Stimulated activated naive CD8-positive, alpha-beta T cell treated with anti-CD3 and anti-CD28 coated beads, Interleukin-15, Interleukin-2, amounts not matched to agents 100 U/mL and 50 U/mL, for 24 hours (primary cell): ENCODE measurements around the gene PYCR2.
"Not testable (repeated sequence)": the region's sequence is repeated elsewhere in the genome, so short reads cannot be mapped to it uniquely, and the experiment has no call there.

Source experiments
- ATAC-seq: fragments of 150-1000 bp; cut with Tn5 transposase; one replicate; pipeline ENCODE4 v1.10.0; 2021
- DNase-seq: peaks from one replicate; pipeline ENCODE4 v3.0.0; 2021

The PYCR2 gene

DNA sequence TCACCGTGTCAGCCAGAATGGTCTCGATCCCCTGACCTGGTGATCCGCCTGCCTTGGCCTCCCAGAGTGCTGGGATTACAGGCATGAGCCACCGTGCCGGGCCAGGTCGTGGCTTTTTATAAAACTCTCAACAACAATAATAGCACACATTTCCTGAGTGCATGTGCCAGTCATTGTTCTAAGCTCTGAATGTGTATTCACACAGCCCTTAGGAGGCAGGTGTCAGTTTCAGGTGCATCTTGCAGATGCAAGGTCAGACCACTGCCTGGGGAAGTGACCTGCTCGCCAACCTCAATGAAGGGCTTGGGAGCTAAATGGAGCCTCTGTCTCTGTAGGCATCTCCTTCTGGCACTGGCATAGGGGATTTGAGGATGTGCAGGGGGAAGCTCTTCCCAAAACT, 18.5 kb upstream of the PYCR2 start:
- DNase-seq (no peak), ATAC-seq (no peak)

GRCh38 chr1:225941942-225942222, 17.8 kb upstream of the PYCR2 start:
- DNase-seq, result no peak
- ATAC-seq, result no peak

DNA sequence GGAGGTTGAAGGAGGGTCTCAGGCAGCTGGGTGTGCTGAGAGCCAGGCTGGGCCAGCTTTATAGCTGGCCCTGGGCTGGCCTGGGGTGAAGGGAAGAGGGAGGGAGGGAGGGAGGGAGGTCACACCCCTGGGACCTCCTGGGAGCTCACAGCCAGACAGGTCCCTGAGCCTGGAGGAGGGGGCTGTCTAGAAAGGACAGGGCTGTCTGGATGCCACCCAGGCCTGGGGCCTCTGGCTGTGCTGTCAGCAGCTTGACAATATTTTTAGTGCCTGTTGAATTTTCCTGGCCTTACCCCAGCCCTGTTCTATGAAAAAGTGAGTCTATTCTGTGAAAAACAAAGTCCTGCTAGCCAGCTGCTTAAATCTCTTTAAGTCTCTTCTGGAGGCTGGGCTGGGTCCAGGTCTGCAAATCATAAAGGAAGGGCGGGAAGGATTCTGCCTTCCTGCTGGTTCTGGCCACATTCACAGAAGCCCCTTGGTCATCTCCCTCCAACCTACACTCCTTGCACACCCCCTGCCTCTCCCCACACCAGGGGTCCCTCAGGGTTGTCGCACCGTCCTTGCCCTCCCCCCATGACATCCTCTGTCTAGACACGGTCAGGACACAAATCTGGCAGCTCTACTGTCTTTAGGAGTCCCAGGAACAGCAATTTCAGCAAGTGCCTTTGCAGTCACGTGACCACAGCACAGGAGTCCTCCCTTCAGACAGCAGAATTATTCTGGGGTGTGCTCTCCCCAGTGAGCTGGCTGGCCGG, 17.3 kb upstream of the PYCR2 start, which contains the start of gene LEFTY2:
TSS of gene LEFTY2 (minus strand) at position 34 of the 755 bp plus-strand sequence. CDS start 80 bp downstream, outside the sequence.
- no peak for DNase-seq
- no peak for ATAC-seq

GRCh38 chr1:225940385-225941151, 16.5 kb upstream of the PYCR2 start:
- ATAC-seq (no peak), DNase-seq (no peak)

DNA sequence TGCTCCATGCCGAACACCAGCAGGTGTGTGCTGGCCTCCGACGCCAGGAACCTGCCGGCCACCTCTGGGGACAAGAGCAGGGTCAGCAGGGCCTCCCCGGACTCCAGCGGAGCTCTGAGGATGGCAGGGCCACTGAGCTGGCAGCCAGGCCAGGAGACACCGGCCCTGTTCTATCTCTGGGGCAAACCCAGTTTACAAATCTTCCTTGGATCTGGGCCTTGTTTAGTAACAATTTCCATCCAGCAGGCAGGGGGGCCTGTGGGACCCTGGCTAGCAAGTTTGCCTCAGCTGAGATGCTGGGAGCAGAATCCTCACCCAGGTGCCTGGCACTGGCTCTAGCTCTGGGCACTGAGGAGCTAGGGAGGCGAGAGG, 15.9 kb upstream of the PYCR2 start:
- not testable (repeated sequence) for ATAC-seq

DNA sequence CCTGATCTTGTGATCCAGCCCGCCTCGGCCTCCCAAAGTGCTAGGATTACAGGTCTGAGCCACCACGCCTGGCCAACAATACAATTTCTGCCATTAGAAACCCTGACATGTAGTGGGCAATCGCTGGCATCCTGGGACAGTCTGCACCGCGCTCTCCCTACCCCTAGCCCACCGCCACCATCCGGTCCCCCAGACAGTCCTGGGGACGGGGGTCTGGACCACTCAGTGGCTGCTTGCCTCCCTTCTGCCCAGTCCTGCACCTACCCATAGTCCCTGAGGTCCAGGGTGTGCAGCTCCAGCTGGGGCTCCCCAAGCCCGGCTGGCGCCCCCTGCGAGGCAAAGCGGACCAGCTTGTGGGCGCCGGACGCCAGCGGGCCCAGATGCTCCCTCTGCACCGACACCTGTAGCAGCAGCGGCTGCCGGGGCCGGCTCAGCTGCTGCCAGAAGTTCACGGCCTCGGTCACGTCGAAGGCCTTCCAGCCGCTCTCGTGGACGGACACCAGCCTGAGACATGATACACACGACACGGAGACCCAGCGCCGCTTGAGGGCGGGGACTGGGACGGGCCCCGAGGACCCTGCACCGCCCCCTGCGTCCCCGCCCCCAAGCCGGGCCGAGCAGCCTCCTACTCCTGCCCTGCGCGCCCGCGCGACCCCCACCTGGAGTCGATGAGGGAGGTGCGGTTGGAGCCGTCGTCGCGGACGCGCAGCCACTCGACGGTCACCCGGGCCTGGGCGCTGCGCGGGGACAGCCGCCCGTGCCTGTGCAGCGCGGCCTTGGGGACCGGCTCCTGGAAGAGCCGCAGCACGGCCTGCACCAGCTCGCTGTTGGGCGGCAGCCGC, 15.3 kb upstream of the PYCR2 start:
- DNase-seq, ATAC-seq: not testable (repeated sequence)

More for the DNA sequence above, 15.9 kb upstream of the PYCR2 start:
- DNase-seq, result not testable (repeated sequence)

DNA sequence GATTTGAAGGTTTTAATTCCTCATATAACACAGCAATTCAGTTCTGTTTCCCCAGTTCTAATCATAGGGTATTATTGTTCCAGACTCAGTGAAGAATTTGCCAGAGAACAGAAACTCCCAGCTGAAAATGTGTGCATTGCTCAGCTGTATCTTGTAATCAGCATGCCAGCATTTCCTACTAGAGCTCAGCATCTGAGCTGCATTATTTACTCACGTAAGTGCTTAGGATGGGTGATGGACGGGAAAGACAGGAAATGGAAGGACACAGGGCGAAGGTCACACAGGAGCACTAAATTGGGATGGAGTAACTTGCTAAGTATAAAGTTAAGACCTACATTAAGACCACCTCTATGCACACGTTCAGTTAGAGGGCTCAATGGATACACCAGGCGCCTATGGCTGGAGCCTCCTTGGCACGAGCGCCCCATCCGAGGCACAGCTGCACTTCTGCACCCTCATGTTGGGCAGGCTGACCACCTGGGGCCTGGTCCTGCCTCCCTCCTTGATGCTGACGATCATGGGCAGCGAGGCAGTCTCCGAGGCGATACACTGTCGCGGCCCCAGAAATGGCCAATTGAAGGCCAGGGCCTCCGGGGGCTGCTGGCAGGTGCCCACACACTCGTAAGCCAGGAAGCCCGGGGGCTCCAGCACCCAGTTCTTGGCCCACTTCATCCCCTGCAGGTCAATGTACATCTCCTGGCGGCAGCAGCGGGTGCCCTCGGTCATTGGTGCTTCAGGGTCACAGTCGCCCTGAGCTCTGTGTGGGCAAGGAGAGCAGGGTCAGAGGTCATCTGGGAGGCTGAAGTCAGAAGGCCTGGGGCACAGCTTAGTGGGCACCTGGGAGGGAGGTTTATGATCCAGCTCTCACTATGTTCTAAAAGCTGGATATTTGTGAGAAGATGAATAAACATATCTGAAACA, 13.3 kb upstream of the PYCR2 start:
- ATAC-seq, result no peak
- DNase-seq, result no peak

- ATAC-seq, result no peak
- no peak for DNase-seq
Measured at GRCh38 chr1:225936523-225936922, 12.5 kb upstream of the PYCR2 start.

DNA sequence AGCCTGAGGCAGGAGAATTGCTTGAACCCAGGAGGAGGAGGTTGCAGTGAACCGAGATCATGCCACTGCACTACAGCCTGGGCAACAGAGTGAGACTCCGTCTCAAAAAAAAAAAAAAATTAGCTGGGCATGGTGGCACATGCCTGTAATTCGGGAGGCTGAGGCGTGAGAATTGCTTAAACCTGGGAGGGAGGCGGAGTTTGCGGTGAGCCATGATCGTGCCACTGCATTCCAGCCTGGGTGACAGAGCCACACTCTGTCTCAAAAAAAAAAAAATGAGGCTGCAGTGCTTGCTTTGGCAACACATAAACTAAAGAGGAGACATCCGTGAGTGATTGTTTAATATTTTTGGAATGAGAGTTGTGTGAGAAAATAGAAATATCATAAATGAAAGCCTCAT, 12.0 kb upstream of the PYCR2 start:
- not testable (repeated sequence) for ATAC-seq

GRCh38 chr1:225934711-225935110, 10.7 kb upstream of the PYCR2 start:
- no peak for DNase-seq
- ATAC-seq, result no peak

More for the DNA sequence above, 12.0 kb upstream of the PYCR2 start:
- DNase-seq, result not testable (repeated sequence)

DNA sequence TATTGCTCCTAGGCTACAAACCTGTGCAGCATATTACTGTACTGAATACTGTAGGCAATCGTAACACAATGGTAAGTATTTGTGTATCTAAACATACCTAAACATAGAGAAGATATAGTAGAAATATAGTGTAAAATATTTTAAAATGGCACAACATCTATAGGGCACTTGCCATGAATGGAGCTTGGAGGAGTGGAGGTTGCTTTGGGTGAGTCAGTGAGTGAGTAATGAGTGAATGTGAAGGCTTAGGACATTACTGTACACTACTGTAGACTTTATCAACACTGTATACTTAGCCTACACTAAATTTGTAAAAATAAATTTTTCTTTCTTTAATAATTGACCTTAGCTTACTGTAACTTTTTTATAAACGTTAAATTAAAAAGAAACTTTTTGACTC, 9.0 kb upstream of the PYCR2 start:
- no peak for ATAC-seq

DNA sequence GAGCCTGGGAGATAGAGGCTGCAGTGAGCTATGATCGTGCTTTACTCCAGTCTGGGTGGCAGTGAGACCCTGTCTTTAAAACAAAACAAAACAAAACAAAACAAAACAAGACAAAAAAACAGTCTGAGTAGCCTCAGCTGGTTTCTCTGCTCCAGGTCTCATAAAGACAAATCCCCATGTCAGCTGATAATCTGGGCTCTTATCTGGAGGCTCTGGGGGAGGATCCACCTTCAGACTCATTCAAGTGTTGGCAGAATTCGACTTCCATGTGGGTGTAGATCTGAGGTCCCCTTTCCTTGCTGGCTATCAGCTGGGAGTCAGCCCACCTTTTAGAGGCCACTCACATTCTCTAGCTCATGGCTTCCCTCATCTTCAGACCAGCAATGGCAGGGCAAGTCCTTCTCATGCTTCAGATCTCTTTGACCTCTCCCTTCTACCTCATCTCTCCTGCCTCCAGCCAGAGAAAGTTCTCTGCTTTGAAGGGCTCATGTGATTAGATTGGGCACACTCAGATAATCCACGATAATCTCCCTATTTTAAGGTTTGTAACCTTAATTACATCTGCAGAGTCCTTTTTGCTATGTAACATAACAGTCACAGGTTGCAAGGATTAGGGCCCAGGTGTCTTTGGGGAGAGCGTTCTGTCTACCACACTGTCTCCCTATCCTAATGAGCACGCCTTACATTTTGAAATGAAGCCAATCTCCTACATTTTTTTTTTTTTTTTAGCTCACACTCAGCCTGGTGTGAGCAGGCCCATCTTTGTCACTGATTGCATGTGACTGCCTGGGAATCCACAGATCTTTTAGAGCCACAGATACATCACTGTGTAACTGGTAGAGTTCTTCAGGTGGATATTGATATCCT, 7.5 kb upstream of the PYCR2 start:
- DNase-seq, result no peak

More for the DNA sequence above, 9.0 kb upstream of the PYCR2 start:
- DNase-seq, result no peak

GRCh38 chr1:225930566-225930965, 6.5 kb upstream of the PYCR2 start:
- no peak for DNase-seq
- ATAC-seq, result no peak

More for the DNA sequence above, 7.5 kb upstream of the PYCR2 start:
- no peak for ATAC-seq

GRCh38 chr1:225929462-225929861, 5.4 kb upstream of the PYCR2 start:
- DNase-seq, result not testable (repeated sequence)

DNA sequence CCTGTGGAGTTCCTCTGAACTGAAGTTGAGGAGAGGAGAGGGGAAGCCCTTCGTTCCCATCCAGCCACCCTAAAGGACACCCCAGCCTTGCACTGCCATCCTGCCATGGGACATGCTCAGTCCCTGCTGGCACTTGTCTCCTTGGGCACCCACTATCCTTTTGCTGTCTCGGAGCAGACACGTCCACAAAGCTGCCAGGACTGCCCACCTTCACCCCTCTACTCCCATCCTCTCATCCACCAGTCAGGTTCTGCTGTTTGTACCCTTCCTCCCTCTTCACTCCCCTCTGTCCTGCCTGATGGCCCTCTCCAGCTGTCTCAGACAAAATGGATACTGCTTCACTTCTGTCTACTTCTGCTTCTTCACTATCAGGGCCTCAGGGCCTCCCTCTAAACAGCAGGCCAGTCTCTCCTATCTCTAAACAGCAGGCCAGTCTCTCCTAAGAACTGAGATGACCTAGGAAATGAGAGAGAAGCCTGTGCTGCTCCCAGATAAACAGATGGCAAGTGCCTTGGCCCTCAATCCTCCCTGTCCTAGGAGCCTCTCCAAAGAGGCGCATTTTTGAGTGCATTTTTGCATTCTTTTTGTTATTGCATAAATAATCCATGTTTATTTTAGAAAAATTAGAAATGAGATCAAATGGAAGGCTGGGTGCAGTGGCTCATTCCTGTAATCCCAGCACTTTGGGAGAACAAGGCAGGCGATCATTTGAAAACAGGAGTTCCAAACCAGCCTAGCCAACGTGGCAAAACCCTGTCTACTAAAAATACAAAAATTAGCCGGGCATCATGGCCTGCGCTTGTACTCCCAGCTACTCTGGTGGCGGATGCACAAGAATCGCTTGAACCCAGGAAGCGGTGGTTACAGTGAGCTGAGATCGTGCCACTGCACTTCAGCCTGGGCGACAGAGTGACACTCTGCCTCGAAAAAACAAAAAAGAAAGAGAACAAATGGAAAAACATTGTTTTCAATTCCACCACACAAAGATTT, 4.4 kb upstream of the PYCR2 start:
- no peak for ATAC-seq

More at GRCh38 chr1:225929462-225929861, 5.4 kb upstream of the PYCR2 start:
- ATAC-seq, result not testable (repeated sequence)

DNA sequence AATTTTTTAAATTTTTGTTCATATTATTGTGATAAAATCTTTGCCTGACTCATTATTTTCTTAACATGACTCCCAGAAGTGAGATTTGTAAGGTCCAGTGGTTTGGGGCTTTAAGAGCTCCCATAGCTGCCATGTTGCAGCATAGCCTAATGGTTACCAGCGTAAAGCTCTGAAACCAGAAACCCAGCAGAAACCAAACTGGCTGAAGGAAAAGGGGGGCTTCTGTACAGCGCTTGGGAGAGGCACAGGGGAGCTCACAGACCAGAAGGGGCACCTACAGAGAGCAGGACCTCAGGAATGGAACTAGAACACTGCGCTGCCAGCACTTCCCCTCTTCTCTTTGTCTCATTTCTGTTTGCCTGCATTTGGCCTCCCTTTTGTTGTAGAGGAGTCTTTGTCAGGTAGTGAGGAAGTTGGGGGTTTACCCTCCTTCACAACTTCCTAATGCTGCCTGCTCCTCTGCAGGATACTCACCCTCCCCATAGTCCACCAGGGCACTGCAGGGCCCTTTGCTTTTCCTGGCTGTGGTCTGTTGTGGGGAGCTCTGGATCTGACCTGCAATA, 2.6 kb upstream of the PYCR2 start:
- DNase-seq (no peak), ATAC-seq (no peak)

More for the DNA sequence above, 4.4 kb upstream of the PYCR2 start:
- DNase-seq, result peak; percentile 20

DNA sequence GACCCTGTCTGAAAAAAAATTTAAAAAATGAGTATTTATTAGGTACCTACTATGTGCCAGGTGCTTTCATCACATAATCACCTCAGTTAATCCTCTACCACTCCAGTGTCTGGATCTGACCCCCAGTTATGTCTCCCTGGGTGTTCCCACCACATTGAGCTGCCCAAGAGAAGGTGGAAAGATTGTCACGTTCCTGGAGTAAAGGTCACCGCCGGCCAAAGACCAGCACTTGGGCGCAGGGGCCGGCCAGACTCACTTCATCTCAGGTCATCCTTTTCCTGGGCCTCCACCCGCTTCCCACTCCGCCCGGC, 714 bp downstream of the PYCR2 start:
- ATAC-seq (no peak), DNase-seq (no peak)

GRCh38 chr1:225921734-225922709, 2.0 kb downstream of the PYCR2 start:
- DNase-seq (no peak), ATAC-seq (no peak)
